ENCODE results near the gene PARVG.
"Not testable (repeated sequence)": the region's sequence is repeated elsewhere in the genome, so short reads cannot be mapped to it uniquely, and the experiment has no call there.

PARVG gene

DNA sequence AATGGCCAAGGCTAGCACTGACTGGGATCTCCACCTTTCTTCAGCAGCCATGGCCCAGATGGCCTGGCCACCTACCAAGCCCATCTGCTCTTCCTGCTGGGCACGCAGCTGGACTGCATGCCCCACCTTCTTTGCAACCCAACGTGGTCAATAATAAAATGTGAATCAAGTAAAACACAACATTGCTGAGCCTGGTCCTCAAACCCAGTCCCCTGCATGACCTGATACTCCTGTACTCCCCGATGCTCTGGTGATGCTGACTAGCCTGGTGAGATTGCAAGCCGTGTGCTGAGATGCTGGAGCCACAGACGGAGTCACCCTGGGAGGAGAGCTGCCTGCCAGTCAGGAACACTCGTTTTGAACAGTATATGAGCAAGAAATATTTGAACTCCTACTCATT lies 34.0 kb downstream of the PARVG start:
- DNase-seq, result no peak

DNA sequence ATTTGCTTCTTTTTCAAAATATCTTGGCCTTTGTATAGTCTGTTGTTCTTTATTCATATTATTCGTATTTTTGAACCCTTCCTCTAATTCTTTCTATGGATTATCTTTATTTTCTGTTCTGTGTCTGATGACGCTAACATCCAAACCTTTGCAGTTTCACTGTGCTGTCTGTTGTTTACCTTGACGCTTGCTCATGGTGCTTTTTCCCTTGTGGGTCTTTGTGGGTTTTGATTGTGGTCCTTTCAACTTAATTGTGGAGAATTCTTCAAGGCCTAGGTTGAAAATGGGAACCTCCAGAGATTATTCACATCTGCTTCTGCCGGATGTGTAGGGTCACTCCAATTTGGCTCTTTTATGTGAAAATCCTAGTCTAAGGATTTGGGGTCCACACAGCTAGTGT lies 34.6 kb downstream of the PARVG start:
- no peak for DNase-seq

DNA sequence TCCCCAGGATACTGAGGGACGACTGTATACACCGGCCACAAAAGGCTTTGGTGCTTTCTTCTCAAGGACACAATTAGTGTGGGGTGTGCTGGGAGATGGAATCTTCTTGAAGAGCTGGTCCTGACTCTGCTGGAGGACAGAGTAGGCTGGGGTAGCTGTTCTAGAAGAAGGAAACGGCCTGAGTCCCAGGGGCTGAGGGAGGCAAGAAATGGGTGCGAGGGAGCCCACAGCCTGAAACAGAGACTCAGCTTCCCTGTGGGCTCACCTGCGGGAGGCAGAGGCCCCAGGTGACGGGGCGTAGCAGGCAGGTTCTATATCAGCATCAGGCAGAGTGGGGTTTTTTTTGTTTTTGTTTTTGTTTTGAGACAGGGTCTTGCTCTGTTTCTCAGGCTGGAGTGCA lies 36.6 kb downstream of the PARVG start:
- no peak for DNase-seq

DNA sequence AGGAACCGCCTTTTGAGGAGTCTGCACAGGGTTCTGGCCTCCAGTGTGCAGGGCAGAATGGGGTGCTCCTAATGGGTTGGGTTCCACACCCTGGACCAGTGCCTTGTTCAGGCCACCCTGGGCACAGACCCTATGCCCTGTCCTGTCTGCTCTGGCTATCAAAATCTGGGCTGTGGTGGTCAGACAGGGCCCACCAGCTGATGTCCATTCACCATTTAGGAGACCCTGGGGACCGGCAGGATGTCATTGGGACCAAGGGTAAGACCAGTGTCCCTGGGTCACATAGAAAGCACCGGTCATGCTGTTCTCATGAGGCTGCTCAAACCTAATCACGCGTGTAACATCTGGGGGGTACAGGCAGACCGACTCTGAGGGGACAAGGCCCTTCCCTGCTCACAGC lies 37.3 kb downstream of the PARVG start:
- DNase-seq, result no peak

DNA sequence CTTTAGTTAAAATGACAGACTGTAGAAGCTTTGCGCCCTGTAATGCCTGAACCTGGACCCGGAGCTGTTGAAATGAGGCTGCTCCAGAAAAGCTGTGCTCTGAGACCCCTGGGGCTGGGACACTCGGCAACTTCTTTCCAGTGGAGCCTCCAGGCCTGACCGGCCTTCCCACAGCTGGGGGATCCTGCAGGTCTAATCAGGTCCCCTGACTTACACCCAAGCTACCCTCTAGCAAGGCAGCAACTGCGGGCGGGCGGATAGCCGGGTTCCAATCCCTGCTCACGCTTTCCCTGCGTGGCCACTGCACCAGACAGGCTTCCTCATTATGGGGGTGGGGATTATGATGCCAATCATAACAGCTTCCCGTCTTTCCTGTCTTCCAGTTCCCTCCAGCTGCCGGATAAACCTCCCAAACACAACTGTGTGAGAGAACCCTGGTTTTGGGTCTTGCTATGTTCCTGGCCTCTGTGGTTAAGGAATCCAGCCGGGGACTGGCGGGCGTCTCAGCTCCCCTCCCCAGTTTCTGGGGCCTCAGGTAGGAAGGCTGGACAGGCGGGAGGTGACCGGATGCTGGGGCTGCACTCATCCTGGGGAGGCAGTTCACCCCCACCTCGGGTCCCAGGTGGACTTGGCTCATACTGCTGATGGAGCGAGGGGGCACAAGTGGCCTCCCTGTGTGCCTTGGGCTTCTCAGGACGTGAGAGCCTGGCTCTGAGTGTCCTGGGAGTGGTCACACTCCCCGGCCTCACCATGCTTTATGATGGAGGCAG lies 38.6 kb downstream of the PARVG start:
- DNase-seq, result no peak

DNA sequence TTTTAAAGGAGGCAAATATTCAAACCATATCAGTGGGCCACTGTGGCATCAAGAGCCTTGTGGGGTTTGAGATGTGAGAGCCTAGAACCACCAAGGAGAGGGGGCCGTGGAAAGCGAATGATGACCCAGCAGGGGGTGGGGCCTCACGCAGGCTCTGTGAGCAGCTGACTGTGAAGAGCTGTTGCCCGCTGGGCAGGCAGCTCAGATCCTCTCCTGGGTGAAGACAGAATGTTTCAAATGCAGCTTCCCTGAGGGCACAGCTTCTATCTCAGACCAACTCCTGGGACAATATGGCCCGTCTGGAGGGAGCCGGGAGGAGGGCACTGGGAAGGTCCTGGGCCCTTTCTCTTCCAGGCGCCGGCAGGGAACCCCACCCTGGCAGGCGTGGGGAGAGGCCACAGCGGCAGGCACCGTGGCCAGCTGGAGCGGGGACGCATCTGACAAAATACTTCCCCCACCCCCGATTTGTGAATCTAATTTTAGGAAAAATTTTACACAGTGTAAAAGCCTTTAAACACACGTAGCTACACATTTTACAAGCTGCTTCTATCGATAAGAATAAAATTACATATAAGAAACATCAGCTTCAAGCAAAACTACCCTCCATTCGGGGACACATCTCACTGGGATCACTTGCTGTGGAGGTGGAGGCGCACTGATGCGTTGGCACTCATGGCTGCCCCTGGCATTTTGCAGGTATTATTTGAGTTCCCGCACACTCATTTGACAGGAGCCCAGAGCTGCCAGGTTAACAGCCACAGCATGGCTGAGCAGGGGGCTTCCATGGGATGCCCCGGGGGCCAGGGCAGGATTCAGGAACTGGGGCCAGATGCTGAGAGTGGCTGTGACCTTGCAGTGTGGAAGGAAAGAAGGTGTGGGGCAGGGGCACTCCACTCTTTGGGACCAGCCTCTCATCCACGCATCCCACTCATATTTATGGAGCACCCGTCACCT lies 40.3 kb downstream of the PARVG start:
- DNase-seq, result no peak

DNA sequence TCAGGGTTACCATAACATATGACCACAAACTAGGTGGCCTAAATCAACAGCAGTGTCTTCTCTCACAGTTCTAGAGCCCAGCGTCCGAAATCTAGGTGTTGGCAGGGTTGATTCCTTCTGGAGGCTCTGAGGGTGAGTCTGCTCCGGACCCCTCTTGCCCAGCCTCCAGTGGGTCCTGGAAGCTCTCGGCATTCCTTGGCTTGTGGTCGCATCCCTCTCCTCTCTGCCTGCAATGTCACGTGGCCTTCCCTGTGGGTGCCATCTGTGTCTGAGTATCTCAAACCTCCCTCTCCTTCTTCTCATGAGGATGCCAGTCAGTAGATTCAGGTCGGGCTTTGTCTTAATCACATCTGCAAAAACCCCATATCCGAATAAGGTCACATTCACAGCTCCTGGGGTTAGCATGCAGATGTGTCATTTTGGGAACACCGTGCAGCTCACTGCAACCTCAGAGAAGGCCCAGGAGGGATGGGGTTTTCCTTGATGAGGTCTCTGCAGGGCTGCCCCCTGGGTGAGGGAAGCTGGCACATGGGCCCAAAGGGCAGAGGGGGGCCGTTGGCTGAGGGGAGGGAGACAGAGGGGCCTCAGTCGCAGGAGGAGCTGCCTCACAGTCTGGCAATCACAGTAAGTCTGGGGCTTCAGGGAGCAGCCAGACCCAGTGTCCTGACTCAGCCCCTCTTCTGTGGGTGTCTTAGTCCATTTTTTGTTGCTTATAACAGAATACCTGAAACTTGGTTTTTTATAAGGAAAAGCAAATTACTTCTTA lies 41.2 kb downstream of the PARVG start:
- no peak for DNase-seq

DNA sequence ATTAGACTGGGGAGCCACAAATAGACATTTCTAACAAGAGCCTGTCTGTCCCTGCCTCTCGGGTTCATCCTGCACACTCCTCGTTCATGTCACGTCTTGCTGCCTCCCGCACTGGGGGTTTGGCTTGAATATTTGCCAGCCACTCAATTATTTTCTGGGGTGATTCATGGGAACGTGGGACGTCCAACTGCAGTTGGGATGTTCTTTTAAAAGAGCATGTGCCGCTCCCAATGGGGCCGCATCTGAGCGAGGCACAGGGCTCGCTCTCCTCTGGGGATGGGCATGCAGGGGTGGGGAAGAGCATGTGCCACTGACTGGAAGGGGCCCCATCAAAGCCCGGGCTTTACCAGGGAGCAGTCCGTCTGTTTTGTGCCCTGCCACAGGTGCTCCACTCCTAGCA lies 43.4 kb downstream of the PARVG start:
- no peak for DNase-seq

DNA sequence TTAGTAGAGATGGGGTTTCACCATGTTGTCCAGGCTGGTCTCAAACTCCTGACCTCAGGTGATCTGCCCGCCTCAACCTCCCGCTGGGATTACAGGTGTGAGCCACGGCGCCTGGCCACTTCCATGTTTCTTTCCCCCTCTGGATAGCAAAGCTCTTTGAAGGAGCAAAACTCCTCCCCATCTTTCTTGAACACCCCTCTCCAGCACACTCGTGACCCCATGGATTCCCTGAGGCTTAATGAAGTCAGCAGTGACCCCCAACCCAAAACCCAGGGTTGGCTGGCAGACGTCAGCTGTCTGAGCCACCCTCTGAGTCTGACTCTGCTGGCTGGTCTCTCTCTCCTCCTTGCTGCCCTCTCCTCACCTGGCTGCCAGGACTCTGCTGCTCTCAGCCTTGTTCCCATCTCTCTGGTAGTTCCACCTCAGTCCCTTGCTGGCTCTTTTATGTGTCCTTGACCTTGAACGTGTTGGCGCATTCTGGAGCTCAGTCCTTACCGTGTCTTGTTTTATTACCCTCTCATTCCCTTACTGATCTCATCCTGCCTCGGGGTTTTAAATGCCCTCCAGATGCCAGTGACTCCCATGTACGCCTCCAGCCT lies 44.5 kb downstream of the PARVG start:
- DNase-seq, result no peak

DNA sequence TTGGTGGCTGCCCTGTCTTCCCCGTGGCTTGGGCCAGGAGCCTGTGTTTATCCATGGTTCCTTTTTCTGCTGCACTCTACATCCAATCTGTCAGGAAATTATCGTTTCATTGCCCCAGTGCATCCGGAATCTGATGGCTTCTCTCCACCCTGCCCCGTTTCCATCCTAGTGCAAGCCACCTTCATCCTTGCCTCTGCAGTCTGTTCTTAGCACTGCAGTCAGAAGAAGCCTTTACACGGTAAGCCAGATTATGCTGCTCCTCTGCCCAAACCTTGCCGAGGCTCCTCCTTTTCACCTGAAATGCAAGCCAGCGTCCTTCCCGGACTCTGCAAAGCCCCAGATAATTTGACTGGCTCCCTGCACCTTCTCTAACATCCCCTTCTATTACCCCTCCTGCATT lies 45.1 kb downstream of the PARVG start:
- no peak for DNase-seq

DNA sequence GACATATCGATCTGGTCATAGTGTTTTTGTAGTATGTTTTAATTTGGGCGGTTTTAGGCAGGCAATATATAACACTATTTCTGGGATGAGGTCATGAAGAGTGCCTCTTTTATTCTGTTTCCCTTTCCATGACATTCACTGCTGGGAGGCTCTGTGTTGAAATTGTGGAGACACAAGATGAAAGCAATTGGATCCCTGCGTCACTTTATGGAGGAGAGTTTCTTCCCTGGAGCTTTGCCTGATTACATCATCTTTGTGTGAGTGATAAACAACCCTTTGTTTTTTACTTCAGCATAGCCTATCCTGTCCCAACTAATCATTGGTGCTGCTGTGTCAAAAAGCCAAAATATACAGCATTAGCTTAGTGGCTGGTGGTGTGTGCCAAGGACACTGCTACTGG lies 48.6 kb downstream of the PARVG start:
- DNase-seq, result no peak

DNA sequence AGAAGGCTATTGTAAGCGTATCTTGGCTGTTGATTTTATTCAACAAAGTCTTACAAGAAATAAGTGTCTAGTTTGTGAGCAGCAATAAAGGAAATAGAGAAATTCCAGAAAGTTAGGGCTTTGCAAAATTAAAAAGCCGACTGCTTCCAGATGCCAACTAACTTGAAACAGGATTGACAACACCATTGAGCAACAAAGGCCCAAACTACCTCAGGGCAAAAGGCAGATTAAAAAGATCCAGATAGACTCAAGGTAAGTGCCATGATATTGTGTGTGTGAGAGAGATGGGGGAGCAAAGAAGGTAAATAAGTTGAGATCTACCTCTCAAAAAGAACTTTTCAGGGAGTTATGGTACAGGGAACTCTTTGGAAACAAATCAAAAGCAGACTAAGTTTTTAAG lies 49.1 kb downstream of the PARVG start:
- DNase-seq, result no peak

DNA sequence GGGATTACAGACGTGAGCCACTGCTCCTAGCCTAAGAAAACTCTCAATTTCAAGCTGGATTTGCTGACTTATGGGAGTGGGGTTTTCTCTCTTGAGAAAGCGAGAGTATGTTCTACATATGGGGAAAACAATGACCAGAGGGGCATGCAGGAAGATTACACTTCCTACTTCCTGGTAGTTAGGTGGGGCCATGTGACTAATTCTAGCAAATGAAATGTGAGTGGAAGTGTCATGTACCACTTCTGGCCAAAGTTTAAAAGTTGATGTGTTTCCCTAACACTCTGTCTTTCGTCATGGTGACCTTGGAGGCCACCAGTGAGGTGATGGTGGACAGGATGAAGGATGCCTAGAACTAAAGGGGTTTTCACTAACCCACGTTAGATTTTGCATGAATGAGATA lies 50.5 kb downstream of the PARVG start:
- no peak for DNase-seq

DNA sequence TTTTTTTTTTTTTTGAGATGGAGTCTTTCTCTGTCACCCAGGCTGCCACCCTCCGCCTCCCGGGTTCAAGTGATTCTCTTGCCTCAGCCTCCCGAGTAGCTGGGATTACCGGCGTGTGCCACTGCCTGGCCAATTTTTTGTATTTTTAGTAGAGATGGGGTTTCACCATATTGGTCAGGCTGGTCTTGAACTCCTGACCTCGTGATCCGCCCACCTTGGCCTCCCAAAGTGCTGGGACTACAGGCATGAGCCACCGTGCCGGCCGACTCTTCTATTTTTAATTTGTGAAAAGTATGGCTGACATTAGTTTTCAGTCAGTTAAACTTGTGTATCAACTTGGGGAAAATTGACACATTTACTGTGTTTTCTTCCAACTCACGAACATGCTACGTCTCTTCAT lies 53.6 kb downstream of the PARVG start:
- not testable (repeated sequence) for DNase-seq

DNA sequence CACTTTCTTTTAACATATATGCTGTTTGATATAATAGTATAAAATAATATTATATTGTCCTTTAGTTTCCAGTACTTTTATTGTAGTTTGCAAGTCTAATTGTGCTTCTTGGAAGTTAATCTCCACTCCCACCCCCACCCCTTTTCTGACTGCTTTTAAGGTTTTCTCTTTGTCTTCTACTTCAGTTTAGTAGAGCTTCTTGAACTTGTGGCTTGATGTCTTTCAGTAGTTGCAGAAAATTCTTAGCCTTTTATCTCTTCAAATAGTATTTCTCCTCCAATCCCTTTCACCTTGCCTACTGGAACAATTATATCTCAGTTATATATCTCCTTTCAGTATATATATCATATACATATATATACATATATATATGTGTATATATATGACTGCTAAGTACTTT lies 56.6 kb downstream of the PARVG start:
- DNase-seq, result no peak

DNA sequence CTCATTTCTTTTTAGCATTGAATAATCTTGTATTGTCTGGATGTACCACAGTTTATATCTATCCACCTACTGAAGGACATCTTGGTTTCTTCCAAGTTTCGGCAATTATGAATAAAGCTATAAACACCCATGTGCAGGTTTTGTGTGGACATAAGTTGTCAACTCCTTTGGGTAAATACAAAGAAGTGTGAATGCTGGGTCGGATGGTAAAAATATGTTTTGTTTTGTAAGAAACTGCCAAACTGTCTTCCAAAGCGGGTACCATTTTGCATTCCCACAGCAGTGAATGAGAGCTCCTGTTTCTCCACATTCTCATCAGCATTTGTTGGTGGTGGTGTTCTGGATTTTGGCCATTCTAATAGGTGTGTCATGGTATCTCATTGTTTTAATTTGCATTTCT lies 60.4 kb downstream of the PARVG start:
- DNase-seq, result not testable (repeated sequence)

DNA sequence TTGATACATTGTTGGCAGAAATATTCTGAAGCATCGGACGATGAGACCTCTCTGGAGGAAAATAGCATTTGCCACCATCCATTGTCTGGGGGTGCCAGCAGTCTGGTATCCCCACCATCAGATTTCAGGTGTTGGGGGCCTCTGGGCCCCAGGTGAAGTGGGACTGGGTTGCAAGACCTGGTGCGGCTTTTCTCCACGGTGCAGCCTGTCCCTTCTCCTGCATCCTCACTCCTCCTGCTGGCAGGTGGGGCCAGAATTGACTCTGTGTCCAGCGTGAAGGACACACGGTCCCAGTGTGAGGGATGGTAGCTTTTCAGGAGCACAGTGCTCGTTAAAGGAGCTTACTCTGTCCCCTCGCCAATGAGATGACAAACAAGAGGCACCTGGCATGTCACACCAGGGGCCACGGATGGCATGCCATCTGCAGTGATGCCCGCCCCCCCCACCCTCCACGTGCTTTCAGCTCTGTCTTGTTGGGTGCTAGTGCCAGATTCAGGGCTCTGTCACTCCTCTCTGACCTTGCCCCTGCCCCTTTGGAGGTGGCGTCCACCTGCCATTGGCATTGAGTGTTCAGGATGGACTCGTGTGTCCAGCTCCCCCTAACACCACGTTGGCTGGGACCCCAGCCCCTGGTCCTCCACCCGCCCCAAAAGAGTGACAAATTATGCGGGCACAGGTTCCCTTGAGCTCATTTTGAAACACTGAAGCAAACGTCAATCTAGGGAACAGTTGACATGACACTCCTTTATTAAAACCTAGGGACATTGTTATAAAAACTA lies 62.4 kb downstream of the PARVG start:
- DNase-seq, result no peak

DNA sequence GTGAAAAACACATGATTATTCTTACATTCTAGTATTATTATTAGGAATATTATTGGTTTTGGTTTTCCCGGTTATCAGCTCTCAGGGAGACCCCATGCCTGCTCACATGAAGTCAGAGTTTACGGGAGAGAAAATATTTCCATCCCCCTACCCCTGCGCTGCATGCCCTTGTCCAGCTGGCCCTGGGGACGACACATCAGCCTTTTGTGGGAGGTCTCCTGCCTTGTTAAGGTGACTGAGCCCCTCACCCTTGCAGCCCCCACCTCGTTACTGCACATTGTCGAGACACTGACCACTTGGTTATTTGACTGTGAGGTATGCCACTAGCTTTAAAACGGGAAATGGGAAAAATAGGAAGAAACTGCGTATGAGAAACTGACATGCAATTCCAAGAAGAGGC lies 63.0 kb downstream of the PARVG start:
- DNase-seq, result no peak

DNA sequence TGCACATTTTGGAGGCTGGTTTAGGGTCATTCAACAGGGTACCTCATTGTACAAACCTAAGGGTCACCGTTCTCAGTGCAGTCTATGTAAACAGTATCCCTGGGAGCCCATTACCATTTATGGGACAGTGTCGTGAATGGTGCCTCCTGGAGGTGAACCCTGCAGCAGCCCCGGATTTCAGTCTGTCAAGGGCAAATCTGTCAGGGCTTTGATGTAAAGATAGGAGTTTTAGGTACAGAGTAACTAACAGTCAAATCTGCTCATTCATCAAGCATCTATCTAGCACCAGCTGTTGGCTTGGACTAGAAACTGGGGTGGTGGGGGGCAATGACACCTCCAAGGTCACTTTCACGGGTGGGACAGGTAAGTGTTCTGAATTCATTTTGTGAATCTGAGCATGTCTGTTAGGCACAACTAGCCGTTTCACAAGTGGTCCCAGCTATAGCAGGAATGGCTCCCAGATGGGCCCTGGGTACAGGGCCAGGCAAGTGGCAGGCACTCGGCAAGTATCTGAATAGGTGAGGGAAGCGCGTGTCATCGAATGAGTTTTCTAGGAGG lies 63.6 kb downstream of the PARVG start:
- DNase-seq, result no peak

DNA sequence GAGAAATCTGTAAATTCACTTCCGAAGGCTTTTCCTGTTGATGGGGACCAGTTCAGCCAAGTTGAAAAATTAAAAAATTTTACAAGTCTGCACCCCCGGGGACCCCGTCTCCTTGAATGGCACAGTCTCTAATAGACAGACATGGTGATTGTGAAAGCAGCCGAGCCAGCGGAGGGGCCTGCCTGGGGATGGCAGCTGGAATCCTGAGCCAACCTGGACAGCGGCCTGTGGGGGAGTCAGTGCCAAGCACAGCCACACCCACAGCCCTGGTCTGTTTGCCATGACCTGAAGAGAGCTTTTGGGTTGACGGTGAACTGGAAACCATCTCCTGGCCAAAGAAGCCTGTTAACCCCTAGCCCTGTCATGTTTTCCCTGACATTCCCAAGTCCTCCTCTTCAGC lies 64.7 kb downstream of the PARVG start:
- no peak for DNase-seq

DNA sequence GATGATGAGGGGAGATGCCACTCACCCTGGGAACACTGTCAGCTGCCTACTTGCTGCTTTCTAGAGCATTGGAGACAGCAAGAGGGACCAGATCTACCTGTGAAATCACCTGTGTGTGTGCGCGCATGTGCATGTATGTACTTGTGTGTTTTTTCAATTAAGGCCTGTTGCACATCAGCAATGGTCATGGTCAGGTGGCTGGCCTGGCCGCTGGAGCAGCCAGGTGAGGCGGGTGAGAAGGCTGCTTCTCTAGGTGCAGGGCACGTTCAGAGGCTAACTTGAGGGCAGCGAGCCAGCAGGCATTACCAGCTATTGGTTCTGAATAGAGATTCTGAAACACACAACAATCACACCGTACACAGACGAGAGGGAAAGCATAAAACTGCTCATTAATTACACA lies 65.1 kb downstream of the PARVG start:
- DNase-seq, result no peak

Measured in DMS79 (cell line).